ENCODE data around the gene ANKS1A. TPM values are rescaled to one million over a fixed set of nuclear protein-coding genes. Genes with fewer than 3 reads are reported as not detected.

Gene ANKS1A
- total RNA-seq, 3 donors from 2014 or later (not counting 1 experiment from before 2014, with no cell fraction given), result 10.4 to 11.5 (median 10.9) TPM

GRCh38 chr6:34866509-34866908 lies 22.5 kb upstream of the ANKS1A start:
- no peaks in the 10 kb centered on the region for H3K27me3 ChIP-seq (ENCODE audit: control insufficient read depth, insufficient read depth, low read length)
- H3K4me3 ChIP-seq (ENCODE audit: low read length), result no peak overlapping the region
- TF ChIP-seq CTCF (IDR thresholded peaks at IDR 0.05), result no peak
- no peak overlapping the region for H3K27ac ChIP-seq (ENCODE audit: low read length)
- H3K4me1 ChIP-seq (ENCODE audit: control insufficient read depth, insufficient read depth, low read length), result no peaks in the 10 kb centered on the region
- Mint-ChIP-seq H3K36me3 (no peaks in the 10 kb centered on the region), H3K4me3 (no peak overlapping the region), H3K4me1 (peaks cover 0 to 5% of the 10 kb centered on the region in 2 donors), H3K27ac (no peak overlapping the region), H3K27me3 (ENCODE audit: low read depth in 2 of 2) (no peaks in the 10 kb centered on the region), H3K9me3 (no peaks in the 10 kb centered on the region)
- H3K36me3 ChIP-seq (ENCODE audit: control insufficient read depth, insufficient read depth, low read length), result peaks cover 36% of the 10 kb centered on the region
- ATAC-seq (no peak), DNase-seq (no peak)
- no peaks in the 10 kb centered on the region for H3K9me3 ChIP-seq (ENCODE audit: control insufficient read depth, insufficient read depth, low read length)
- intact Hi-C loops (cut with micrococcal nuclease), result no loop called here
- WGBS (ENCODE audit: insufficient coverage), result 100% methylated on average over 1 of the region's 3 CpGs

- Histone ChIP-seq H3K9me3 (ENCODE audit: control insufficient read depth, insufficient read depth, low read length) (no peaks in the 10 kb centered on the region), H3K27ac (ENCODE audit: low read length) (no peak overlapping the region), H3K27me3 (ENCODE audit: control insufficient read depth, insufficient read depth, low read length) (no peaks in the 10 kb centered on the region), H3K4me3 (ENCODE audit: low read length) (no peak overlapping the region), H3K36me3 (ENCODE audit: control insufficient read depth, insufficient read depth, low read length) (peaks cover 44% of the 10 kb centered on the region), H3K4me1 (ENCODE audit: control insufficient read depth, insufficient read depth, low read length) (no peaks in the 10 kb centered on the region)
- peaks cover 0 to 5% of the 10 kb centered on the region in 2 donors for H3K4me1 Mint-ChIP-seq
- no peaks in the 10 kb centered on the region for H3K27me3 Mint-ChIP-seq (ENCODE audit: low read depth in 2 of 2)
- intact Hi-C loops (cut with micrococcal nuclease), result no loop called here
- ATAC-seq (no peak), DNase-seq (no peak)
- no peaks in the 10 kb centered on the region for H3K9me3 Mint-ChIP-seq
- TF ChIP-seq CTCF (IDR thresholded peaks at IDR 0.05), result no peak
- no peaks in the 10 kb centered on the region for H3K36me3 Mint-ChIP-seq
- H3K4me3 Mint-ChIP-seq, result no peak overlapping the region
- 94% methylated on average over 3 of the region's 3 CpGs for WGBS (ENCODE audit: insufficient coverage)
- H3K27ac Mint-ChIP-seq, result no peak overlapping the region
These were observed 21.6 kb upstream of the ANKS1A start for GRCh38 chr6:34867484-34867883.

- no peak overlapping the region for H3K27ac ChIP-seq (ENCODE audit: low read length)
- DNase-seq (no peak), ATAC-seq (no peak)
- peaks cover 57% of the 10 kb centered on the region for H3K36me3 ChIP-seq (ENCODE audit: control insufficient read depth, insufficient read depth, low read length)
- no peaks in the 10 kb centered on the region for H3K9me3 Mint-ChIP-seq
- no peaks in the 10 kb centered on the region for H3K4me1 Mint-ChIP-seq
- no peak overlapping the region for H3K4me3 Mint-ChIP-seq
- no peak for TF ChIP-seq CTCF (IDR thresholded peaks at IDR 0.05)
- H3K27ac Mint-ChIP-seq, result no peak overlapping the region
- no peaks in the 10 kb centered on the region for H3K27me3 Mint-ChIP-seq (ENCODE audit: low read depth in 2 of 2)
- no peaks in the 10 kb centered on the region for H3K9me3 ChIP-seq (ENCODE audit: control insufficient read depth, insufficient read depth, low read length)
- no peaks in the 10 kb centered on the region for H3K36me3 Mint-ChIP-seq
- H3K4me1 ChIP-seq (ENCODE audit: control insufficient read depth, insufficient read depth, low read length), result no peaks in the 10 kb centered on the region
- no peak overlapping the region for H3K4me3 ChIP-seq (ENCODE audit: low read length)
- intact Hi-C loops (cut with micrococcal nuclease), result no loop called here
- 98% methylated on average over 4 of the region's 4 CpGs for WGBS (ENCODE audit: insufficient coverage)
- H3K27me3 ChIP-seq (ENCODE audit: control insufficient read depth, insufficient read depth, low read length), result no peaks in the 10 kb centered on the region
These were observed 17.2 kb upstream of the ANKS1A start for GRCh38 chr6:34871853-34872252.

GRCh38 chr6:34872332-34872731 lies 16.7 kb upstream of the ANKS1A start:
- DNase-seq (no peak), ATAC-seq (no peak)
- 100% methylated on average over 1 of the region's 1 CpG for WGBS (ENCODE audit: insufficient coverage)
- no peak for TF ChIP-seq CTCF (IDR thresholded peaks at IDR 0.05)
- peaks cover 59% of the 10 kb centered on the region for H3K36me3 ChIP-seq (ENCODE audit: control insufficient read depth, insufficient read depth, low read length)
- no peaks in the 10 kb centered on the region for H3K27me3 Mint-ChIP-seq (ENCODE audit: low read depth in 2 of 2)
- H3K9me3 Mint-ChIP-seq, result no peaks in the 10 kb centered on the region
- H3K4me3 ChIP-seq (ENCODE audit: low read length), result no peak overlapping the region
- H3K4me1 Mint-ChIP-seq, result no peaks in the 10 kb centered on the region
- H3K27me3 ChIP-seq (ENCODE audit: control insufficient read depth, insufficient read depth, low read length), result no peaks in the 10 kb centered on the region
- H3K27ac ChIP-seq (ENCODE audit: low read length), result no peak overlapping the region
- H3K27ac Mint-ChIP-seq, result no peak overlapping the region
- intact Hi-C loops (cut with micrococcal nuclease), result no loop called here
- no peak overlapping the region for H3K4me3 Mint-ChIP-seq
- no peaks in the 10 kb centered on the region for H3K4me1 ChIP-seq (ENCODE audit: control insufficient read depth, insufficient read depth, low read length)
- no peaks in the 10 kb centered on the region for H3K36me3 Mint-ChIP-seq
- no peaks in the 10 kb centered on the region for H3K9me3 ChIP-seq (ENCODE audit: control insufficient read depth, insufficient read depth, low read length)

Measured in natural killer cell (primary cell).